ENCODE measurements around the gene CELF4.
"Not testable (repeated sequence)": the region's sequence is repeated elsewhere in the genome, so short reads cannot be mapped to it uniquely, and the experiment has no call there.

The CELF4 gene

DNA sequence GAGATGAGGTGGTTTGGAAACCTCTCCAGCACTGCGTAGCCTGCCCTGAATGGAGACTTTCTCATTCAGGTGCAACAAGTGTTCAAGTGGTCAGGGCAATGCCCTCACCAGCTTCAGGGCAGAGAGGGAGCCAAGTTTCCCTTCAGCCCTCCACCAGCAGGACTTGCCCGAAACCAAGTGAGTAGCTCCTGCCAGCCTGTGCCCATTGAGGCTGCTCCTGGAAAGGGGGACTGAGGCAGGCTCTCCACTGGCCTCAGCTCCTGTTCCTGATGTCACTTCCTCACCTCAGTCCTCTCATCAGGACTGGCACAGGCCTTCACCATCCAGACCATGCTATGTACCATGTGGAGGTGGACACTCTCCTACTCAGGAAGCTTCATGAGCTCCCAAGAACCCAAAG, 94.6 kb downstream of the CELF4 start:
- Histone ChIP-seq H3K27me3 (ENCODE audit: insufficient read depth, poor library complexity, severe bottlenecking) (peaks cover 4% of the 10 kb centered on the region), H3K27ac (replicated peaks) (no peak overlapping the region), H3K4me3 (replicated peaks; ENCODE audit: insufficient read depth, low read length) (no peak overlapping the region)
- TF ChIP-seq SPI1 (IDR thresholded peaks at IDR 0.05; ENCODE audit: borderline replicate concordance, low read depth) (no peak), CTCF (IDR thresholded peaks at IDR 0.05; ENCODE audit: insufficient read depth, low read length) (no peak)
- DNase-seq (ENCODE audit: low read depth in 1 of 2, low spot score in 1 of 2): no peak

DNA sequence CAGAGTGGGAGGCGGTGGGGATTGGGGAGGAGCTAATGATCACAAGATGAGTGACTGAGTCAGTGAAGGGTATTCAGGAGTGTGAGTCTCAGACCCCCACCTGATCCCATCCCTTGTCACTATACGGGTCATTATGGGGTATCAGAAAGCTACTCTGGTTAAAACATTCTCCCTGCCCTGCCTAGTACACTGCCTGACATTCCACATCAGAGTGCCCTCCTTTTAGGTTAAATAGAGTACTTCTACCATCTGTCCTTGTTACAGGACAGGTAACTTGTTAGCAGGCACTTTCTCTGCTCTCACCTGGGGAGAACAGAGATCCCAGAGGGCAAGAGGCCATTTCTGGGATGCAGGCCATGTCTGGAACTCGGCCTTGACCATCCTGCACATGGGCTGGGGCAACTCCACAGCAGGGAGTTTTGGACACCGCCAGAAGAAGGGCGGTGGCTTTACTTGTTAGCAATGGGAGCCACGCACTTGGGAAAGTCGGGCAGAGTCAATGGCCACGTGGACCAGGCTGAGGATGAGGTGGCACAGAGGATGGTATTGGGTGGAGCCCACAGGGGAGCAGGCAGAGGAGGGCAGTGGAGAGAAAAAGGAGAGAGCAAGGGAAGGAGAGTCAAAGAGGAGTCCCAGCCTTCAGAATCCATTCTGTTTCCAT, 98.5 kb downstream of the CELF4 start:
- no peak for DNase-seq (ENCODE audit: low read depth in 1 of 2, low spot score in 1 of 2)

DNA sequence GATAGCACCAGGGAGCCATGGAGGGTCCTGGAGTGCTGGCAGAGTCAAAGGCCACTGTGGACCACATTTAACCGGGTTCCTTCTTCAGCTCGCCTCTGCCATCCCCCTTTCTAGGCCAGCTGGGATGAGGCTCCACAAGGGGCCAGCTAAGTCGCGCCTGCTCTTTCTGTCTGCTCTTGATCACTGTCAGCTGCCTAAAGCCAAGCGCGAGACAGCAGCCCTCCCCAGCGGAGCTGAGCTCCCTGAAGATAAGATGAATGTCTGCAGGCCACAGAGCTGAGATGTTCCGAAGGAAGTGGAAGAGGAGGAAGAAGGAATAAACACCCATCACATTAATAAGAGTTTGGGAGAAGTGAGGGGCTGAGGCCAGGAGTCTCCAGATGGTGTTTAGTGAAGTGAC, 99.6 kb downstream of the CELF4 start:
- Histone ChIP-seq H3K27ac (replicated peaks) (no peak overlapping the region), H3K27me3 (ENCODE audit: insufficient read depth, poor library complexity, severe bottlenecking) (peaks cover 4% of the 10 kb centered on the region), H3K4me3 (replicated peaks; ENCODE audit: insufficient read depth, low read length) (no peak overlapping the region)
- no peak for DNase-seq (ENCODE audit: low read depth in 1 of 2, low spot score in 1 of 2)
- TF ChIP-seq GABPA (IDR thresholded peaks at IDR 0.05; ENCODE audit: low read depth) (no peak), REST (IDR thresholded peaks at IDR 0.05; ENCODE audit: insufficient replicate concordance, low read depth) (no peak), POLR2AphosphoS5 (IDR thresholded peaks at IDR 0.05; ENCODE audit: low read depth) (no peak), CTCF (IDR thresholded peaks at IDR 0.05; ENCODE audit: insufficient read depth, low read length) (no peak), SPI1 (IDR thresholded peaks at IDR 0.05; ENCODE audit: borderline replicate concordance, low read depth) (no peak)

More for the DNA sequence above, 98.5 kb downstream of the CELF4 start:
- Histone ChIP-seq H3K4me3 (replicated peaks; ENCODE audit: insufficient read depth, low read length) (no peak overlapping the region), H3K27ac (replicated peaks) (no peak overlapping the region), H3K27me3 (ENCODE audit: insufficient read depth, poor library complexity, severe bottlenecking) (peaks cover 4% of the 10 kb centered on the region)
- TF ChIP-seq SPI1 (IDR thresholded peaks at IDR 0.05; ENCODE audit: borderline replicate concordance, low read depth) (no peak), REST (IDR thresholded peaks at IDR 0.05; ENCODE audit: insufficient replicate concordance, low read depth) (no peak), POLR2AphosphoS5 (IDR thresholded peaks at IDR 0.05; ENCODE audit: low read depth) (no peak), CTCF (IDR thresholded peaks at IDR 0.05; ENCODE audit: insufficient read depth, low read length) (no peak), GABPA (IDR thresholded peaks at IDR 0.05; ENCODE audit: low read depth) (no peak)

DNA sequence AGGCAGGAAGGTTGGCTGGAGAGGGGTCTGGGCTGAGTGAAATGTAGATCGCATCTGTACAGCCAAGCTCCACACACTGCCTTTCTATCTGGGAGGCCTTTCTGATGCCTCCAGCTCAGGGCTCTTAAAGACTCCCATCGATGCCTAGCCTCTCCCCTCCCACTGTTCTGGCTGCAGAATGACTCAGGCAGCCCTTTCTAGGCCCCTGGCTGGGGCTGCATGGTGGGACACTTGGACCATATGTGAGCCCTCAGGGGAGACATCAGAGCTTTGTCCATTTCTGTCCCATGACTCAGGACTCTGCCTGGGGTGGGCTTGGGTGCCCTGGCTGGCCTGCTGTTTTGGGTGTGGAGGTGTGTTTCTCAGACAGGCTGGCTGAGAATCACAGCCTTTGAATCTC, 101.3 kb downstream of the CELF4 start:
- DNase-seq (ENCODE audit: low read depth in 1 of 2, low spot score in 1 of 2): no peak
- Histone ChIP-seq H3K4me3 (replicated peaks; ENCODE audit: insufficient read depth, low read length) (no peak overlapping the region), H3K27ac (replicated peaks) (no peak overlapping the region), H3K27me3 (ENCODE audit: insufficient read depth, poor library complexity, severe bottlenecking) (no peaks in the 10 kb centered on the region)
- TF ChIP-seq CTCF (IDR thresholded peaks at IDR 0.05; ENCODE audit: insufficient read depth, low read length) (no peak), GABPA (IDR thresholded peaks at IDR 0.05; ENCODE audit: low read depth) (no peak), REST (IDR thresholded peaks at IDR 0.05; ENCODE audit: insufficient replicate concordance, low read depth) (no peak), POLR2AphosphoS5 (IDR thresholded peaks at IDR 0.05; ENCODE audit: low read depth) (no peak), SPI1 (IDR thresholded peaks at IDR 0.05; ENCODE audit: borderline replicate concordance, low read depth) (no peak)

GRCh38 chr18:37461329-37461728, 104.3 kb downstream of the CELF4 start:
- not testable (repeated sequence) for H3K4me3 ChIP-seq (replicated peaks; ENCODE audit: insufficient read depth, low read length); H3K27ac ChIP-seq (replicated peaks); H3K27me3 ChIP-seq (ENCODE audit: insufficient read depth, poor library complexity, severe bottlenecking); DNase-seq (ENCODE audit: low read depth in 1 of 2, low spot score in 1 of 2)
